Osteocyte (in vitro differentiated cells): ENCODE data around the gene CNPPD1. TPM values are rescaled to one million over a fixed set of nuclear protein-coding genes. Genes with fewer than 3 reads are reported as not detected.

ENCODE experiments used
- DNase-seq: peaks from one replicate; pipeline ENCODE4 v3.0.0; 2021; ENCODE audit warnings: mixed read lengths; ENCODE audit not compliant: unreplicated experiment; ENCODE audit errors: extremely low spot score
- H3K27ac Mint-ChIP-seq: one replicate; pipeline ENCODE4 v1.8.0; 2021; ENCODE audit warnings: mild to moderate bottlenecking, mixed read lengths; ENCODE audit not compliant: unreplicated experiment
- H3K27me3 Mint-ChIP-seq: one replicate; pipeline ENCODE4 v1.8.0; 2021; ENCODE audit warnings: mixed read lengths; ENCODE audit not compliant: unreplicated experiment
- H3K36me3 Mint-ChIP-seq: one replicate; pipeline ENCODE4 v1.8.0; 2021; ENCODE audit warnings: mixed read lengths; ENCODE audit not compliant: unreplicated experiment
- H3K4me1 Mint-ChIP-seq: one replicate; pipeline ENCODE4 v1.8.0; 2021; ENCODE audit warnings: mixed read lengths; ENCODE audit not compliant: unreplicated experiment
- H3K4me3 Mint-ChIP-seq: one replicate; pipeline ENCODE4 v1.8.0; 2021; ENCODE audit warnings: mild to moderate bottlenecking, moderate library complexity, mixed read lengths; ENCODE audit not compliant: unreplicated experiment
- H3K9me3 Mint-ChIP-seq: one replicate; pipeline ENCODE4 v1.8.0; 2021; ENCODE audit warnings: mixed read lengths; ENCODE audit not compliant: unreplicated experiment
- CTCF ChIP-seq: fragments of 200-600 bp; sonication (generic); IDR thresholded peaks from 2 replicates; pipeline ENCODE4 v1.5.0; 2021; ENCODE audit warnings: antibody characterized with exemption, mild to moderate bottlenecking, moderate library complexity
- total RNA-seq: library from RNA; stranded (reverse); gene quantifications from 2 replicates; pipeline ENCODE4 v1.2.1, GENCODE V29; 2021

Gene CNPPD1
- total RNA-seq, 1 donor from 2014 or later = 45.7 TPM

- DNase-seq = no peak
- Mint-ChIP-seq H3K4me3 (no peak overlapping the region), H3K36me3 (no peaks in the 10 kb centered on the region), H3K27me3 (peaks cover 20% of the 10 kb centered on the region), H3K27ac (no peak overlapping the region), H3K9me3 (no peaks in the 10 kb centered on the region), H3K4me1 (no peaks in the 10 kb centered on the region)
- no peak for TF ChIP-seq CTCF
Measured at GRCh38 chr2:219198974-219199373, 22.2 kb upstream of the CNPPD1 start.

- Mint-ChIP-seq H3K4me3 (no peak overlapping the region), H3K4me1 (no peaks in the 10 kb centered on the region), H3K9me3 (no peaks in the 10 kb centered on the region), H3K27me3 (peaks cover 20% of the 10 kb centered on the region), H3K27ac (no peak overlapping the region), H3K36me3 (no peaks in the 10 kb centered on the region)
- TF ChIP-seq CTCF = no peak
- DNase-seq = no peak
Measured at GRCh38 chr2:219197388-219197787, 20.7 kb upstream of the CNPPD1 start.

GRCh38 chr2:219186754-219187456, 10.2 kb upstream of the CNPPD1 start:
- no peaks in the 10 kb centered on the region for H3K27me3 Mint-ChIP-seq
- no peak overlapping the region for H3K4me3 Mint-ChIP-seq
- H3K36me3 Mint-ChIP-seq = peaks cover 20% of the 10 kb centered on the region
- TF ChIP-seq CTCF = no peak
- no peaks in the 10 kb centered on the region for H3K4me1 Mint-ChIP-seq
- no peak overlapping the region for H3K27ac Mint-ChIP-seq
- no peaks in the 10 kb centered on the region for H3K9me3 Mint-ChIP-seq
- no peak for DNase-seq

GRCh38 chr2:219184121-219184520, 7.4 kb upstream of the CNPPD1 start:
- Mint-ChIP-seq H3K27me3 (no peaks in the 10 kb centered on the region), H3K9me3 (no peaks in the 10 kb centered on the region), H3K36me3 (peaks cover 35% of the 10 kb centered on the region), H3K4me1 (peaks cover 3% of the 10 kb centered on the region), H3K4me3 (no peak overlapping the region), H3K27ac (peak overlapping the region; percentile 15)
- TF ChIP-seq CTCF = no peak
- DNase-seq = no peak

- H3K9me3 Mint-ChIP-seq = no peaks in the 10 kb centered on the region
- no peak for TF ChIP-seq CTCF
- H3K36me3 Mint-ChIP-seq = peaks cover 35% of the 10 kb centered on the region
- H3K4me3 Mint-ChIP-seq = no peak overlapping the region
- no peak overlapping the region for H3K27ac Mint-ChIP-seq
- no peak for DNase-seq
- no peaks in the 10 kb centered on the region for H3K27me3 Mint-ChIP-seq
- peaks cover 7% of the 10 kb centered on the region for H3K4me1 Mint-ChIP-seq
Measured at GRCh38 chr2:219183151-219183772, 6.5 kb upstream of the CNPPD1 start.
